HG03097 (cell line): Measurements from ENCODE around the gene KANSL3.
A peak's percentile ranks its signal among the peaks of the same experiment; 100 is the strongest.
"Not testable (repeated sequence)": the region's sequence is repeated elsewhere in the genome, so short reads cannot be mapped to it uniquely, and the experiment has no call there.

Source experiments
- ATAC-seq: cut with Tn5 transposase; IDR thresholded peaks from one replicate; pipeline ENCODE4 v1.9.1; 2021; ENCODE audit not compliant: unreplicated experiment, low FRiP score

The KANSL3 gene

GRCh38 chr2:96638144-96639121 is at the start of gene KANSL3:
Gene KANSL3, minus strand, starts transcription at chr2:96638312. Its CDS starts 1,177 bp downstream, at chr2:96637135.
- ATAC-seq: peak; percentile 78

GRCh38 chr2:96687266-96687665 is 49.2 kb upstream of the KANSL3 start:
- ATAC-seq: no peak

- no peak for ATAC-seq
Measured at GRCh38 chr2:96685577-96686459, 47.7 kb upstream of the KANSL3 start.

- ATAC-seq: no peak
Measured at GRCh38 chr2:96684883-96685576, 46.9 kb upstream of the KANSL3 start.

- ATAC-seq: no peak
Measured at GRCh38 chr2:96683972-96684820, 46.1 kb upstream of the KANSL3 start.

- no peak for ATAC-seq
Measured at GRCh38 chr2:96683307-96683706, 45.2 kb upstream of the KANSL3 start.

- no peak for ATAC-seq
Measured at GRCh38 chr2:96681540-96681939, 43.4 kb upstream of the KANSL3 start.

- no peak for ATAC-seq
Measured at GRCh38 chr2:96680561-96681141, 42.5 kb upstream of the KANSL3 start.

- ATAC-seq: no peak
Measured at GRCh38 chr2:96679848-96680247, 41.7 kb upstream of the KANSL3 start.

GRCh38 chr2:96669539-96670215 is 31.6 kb upstream of the KANSL3 start:
- no peak for ATAC-seq

GRCh38 chr2:96668771-96669170 is 30.7 kb upstream of the KANSL3 start:
- no peak for ATAC-seq

- not testable (repeated sequence) for ATAC-seq
Measured at GRCh38 chr2:96665717-96666116, 27.6 kb upstream of the KANSL3 start.

GRCh38 chr2:96665083-96665569 is 27.0 kb upstream of the KANSL3 start:
- no peak for ATAC-seq

GRCh38 chr2:96664366-96664925 is 26.3 kb upstream of the KANSL3 start:
- no peak for ATAC-seq

GRCh38 chr2:96663829-96664228 is 25.7 kb upstream of the KANSL3 start:
- ATAC-seq: no peak

GRCh38 chr2:96663177-96663576 is 25.1 kb upstream of the KANSL3 start:
- no peak for ATAC-seq

- no peak for ATAC-seq
Measured at GRCh38 chr2:96662360-96662759, 24.2 kb upstream of the KANSL3 start.

- no peak for ATAC-seq
Measured at GRCh38 chr2:96661324-96661723, 23.2 kb upstream of the KANSL3 start.
